ENCODE data around the gene VSTM2B.

VSTM2B gene

GRCh38 chr19:29514525-29515232 is 11.1 kb upstream of the VSTM2B start:
- no peak for FAIRE-seq
- DNase-seq (ENCODE audit: insufficient read length, low spot score) = no peak

GRCh38 chr19:29515233-29515619 is 10.6 kb upstream of the VSTM2B start:
- no peak for FAIRE-seq
- no peak for DNase-seq (ENCODE audit: insufficient read length, low spot score)

DNA sequence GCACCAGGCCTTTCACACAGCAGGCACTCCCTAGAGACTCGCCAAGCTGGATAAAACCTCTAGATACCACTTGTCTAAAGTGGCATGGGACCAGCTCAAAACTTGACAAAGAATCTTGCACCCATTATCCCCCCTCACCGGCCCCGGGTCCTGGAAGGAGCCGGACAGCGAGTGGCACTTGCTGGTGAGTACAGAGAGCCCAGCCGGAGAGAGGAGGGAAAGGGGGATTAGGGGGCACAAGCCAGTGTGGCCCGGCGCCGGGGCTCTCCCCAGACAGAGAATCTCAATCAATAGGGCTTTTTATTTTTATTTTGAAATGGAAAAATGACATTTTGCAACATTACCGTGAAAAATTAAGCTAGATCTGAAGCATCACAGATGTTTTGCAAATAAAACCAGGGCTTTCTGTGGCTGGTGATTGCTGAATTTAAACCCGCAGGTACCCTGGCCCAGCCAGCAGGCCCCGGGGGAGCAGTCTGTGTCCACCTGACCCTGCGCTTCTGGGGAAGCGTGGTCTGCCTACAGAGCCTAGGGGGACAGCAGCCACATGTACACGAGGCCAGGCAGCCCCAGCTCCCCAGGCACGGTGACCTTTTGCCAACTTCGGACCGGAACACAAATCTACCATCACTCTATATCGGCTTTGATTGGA is 10.0 kb upstream of the VSTM2B start:
- no peak for FAIRE-seq
- DNase-seq (ENCODE audit: insufficient read length, low spot score) = no peak

GRCh38 chr19:29516358-29516725 is 9.5 kb upstream of the VSTM2B start:
- FAIRE-seq (no peak), DNase-seq (ENCODE audit: insufficient read length, low spot score) (no peak)

DNA sequence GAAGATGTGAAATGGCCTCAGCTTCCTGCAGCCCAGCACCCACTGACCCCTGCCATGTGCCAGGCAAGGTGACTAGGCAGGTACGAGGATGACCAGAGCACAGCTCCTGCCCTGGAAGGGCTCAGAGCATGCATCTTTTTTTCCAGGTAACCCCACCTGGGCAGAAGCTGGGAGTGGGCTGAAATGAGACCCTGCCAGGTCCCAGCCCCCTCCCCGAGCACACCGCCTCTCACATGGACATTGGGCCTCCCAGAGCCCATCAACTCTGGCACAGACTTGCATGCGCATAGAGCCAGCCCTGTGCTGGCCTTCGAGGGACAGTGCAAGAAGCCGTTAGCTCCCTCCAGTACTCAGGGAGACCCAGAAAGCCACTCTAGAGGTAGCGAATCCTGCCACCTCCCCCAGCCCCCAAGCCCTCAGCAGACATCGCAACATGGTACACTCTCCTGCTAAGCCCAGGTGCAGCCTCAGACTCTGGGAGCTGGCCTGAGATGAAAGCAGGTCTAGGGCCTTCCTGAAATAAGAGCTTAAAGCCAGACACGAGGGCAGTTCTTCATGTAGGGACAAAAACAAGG is 8.9 kb upstream of the VSTM2B start:
- no peak for DNase-seq (ENCODE audit: insufficient read length, low spot score)
- no peak for FAIRE-seq

DNA sequence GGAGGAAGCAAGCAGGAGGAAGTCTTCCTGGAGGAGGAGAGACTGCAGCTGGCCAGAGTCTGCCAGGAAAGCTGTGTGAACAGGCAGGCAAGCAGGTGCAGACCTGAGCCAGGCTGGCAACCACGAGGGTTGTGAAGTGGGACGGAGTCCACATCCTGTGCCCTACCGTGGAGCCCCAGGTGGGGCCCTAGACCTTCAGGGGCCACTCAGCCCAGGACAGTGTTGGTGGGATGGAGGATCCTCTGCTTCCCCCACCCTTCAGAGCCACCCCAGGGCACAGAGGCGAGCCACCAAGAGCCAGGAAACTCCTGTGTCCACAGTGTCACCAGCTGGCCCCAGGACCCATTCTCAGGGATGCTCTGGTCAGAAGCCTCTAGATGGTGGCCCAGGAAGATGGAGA is 8.4 kb upstream of the VSTM2B start:
- no peak for FAIRE-seq
- no peak for DNase-seq (ENCODE audit: insufficient read length, low spot score)

DNA sequence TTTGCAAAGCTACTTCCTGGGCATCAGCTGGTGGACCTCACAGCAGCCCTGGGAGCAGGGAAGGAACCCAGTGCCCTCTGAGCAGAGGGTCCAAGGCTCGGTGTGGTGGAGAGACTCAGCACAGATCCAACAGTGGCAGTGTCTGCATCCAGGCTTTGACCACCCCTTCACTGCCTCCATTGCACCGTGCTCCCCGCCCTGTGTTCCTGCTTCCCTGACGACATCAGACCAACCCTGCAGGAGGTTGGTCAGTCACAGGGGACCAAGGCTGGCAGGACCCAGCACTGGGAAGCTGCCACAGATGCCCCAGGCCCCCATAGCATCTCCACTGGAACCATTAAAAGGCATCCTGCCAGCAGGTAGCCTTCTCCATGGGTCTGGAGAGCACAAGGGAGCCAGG is 7.8 kb upstream of the VSTM2B start:
- DNase-seq (ENCODE audit: insufficient read length, low spot score) = no peak
- FAIRE-seq = no peak

DNA sequence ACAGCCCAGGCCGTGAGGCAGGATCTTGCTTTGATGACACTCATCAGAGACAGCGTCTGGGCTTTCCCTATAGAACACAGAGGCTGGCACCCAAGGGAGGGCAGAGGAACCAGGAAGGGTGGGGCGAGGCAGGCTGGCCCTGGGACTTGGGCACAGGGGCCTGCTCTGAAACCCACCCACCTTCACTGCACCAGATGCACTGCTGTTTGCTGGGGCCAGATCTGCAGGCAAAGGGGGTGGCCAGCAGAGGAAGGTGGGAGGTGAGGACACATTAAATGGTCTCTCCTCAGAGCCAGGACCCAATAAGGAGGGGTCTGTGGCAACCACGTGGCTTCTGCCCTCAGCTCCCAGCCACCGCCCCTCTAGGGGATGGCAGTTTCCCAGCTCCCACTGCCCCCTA is 6.6 kb upstream of the VSTM2B start:
- FAIRE-seq (no peak), DNase-seq (ENCODE audit: insufficient read length, low spot score) (no peak)

DNA sequence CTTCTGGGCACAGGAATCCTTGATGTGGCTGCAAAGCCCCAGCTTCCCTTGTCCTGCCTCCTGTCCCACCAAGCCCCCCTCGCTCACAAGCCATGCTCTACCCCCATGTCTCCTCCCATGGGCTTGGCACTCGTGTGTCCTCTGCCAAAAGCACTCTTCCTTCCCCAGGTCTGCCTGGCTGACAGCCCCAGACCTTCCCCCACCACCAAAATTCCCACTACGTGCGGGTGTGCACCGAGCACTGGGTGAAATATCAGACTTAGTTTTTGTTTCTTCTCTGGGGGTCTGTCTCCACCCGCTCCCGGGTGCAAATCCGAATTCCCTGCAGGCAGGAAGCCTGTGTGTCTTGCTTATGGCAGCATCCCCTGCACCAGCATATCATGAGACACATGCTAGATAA is 5.9 kb upstream of the VSTM2B start:
- DNase-seq (ENCODE audit: insufficient read length, low spot score) = no peak
- FAIRE-seq = no peak

- no peak for FAIRE-seq
Observed at GRCh38 chr19:29520390-29520789, 5.4 kb upstream of the VSTM2B start.

DNA sequence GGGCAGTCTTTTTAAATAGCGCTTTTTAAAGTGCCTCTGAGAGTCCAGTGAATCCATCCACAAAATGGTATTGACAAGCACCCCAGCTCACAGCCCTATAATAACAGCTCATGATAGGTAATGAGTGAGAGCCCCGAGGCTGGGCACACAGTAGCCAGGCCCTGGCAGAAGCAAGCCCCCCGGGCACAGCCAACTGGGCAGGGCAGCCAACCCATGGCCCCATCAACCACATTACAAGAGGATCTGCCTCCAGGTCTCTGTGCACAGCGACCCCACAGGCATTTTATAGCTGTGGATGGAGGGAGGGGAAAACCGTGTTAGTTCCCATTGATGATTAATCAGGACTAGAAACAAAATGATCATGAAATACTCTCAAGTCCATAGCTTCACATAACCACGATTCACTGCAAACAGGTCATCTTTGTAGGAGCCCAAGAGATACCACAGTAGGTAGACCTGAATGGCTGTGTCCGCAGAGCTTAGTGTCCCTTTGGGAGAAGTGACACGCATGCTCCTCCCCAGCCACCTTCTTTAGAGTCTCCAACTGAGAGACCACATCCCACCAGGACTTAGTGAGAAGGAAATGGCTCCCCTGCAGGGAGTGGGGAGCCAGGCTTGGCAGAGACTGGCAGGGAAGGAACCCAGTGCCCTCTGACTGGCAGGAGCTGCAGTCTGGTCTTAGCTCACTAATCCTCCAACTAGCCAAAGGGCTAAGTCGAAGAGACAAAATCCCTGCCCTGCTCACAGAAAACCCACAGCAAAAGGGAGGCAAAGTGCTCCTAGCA is 4.3 kb upstream of the VSTM2B start:
- FAIRE-seq = no peak
- no peak for DNase-seq (ENCODE audit: insufficient read length, low spot score)

More at GRCh38 chr19:29520390-29520789, 5.4 kb upstream of the VSTM2B start:
- DNase-seq (ENCODE audit: insufficient read length, low spot score) = no peak

DNA sequence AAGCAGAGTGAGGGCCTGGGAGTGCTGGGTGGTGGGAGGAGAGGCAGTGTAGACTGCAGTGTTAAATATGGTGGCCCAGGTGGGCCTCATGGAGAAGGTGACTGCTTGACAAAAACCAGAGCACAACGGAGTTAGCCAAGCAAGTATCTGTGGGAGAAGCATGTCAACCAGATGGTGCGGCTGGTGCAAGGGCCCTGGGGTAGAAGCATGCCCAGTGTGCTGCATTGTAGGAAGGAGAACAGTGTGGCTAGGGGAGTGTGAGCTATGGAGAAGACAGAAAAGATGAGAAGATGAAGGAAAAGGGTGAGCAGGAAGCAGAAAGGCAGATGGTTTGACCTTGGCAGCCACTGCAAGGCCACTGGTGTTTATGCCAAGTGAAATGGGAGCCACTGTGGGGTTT is 2.2 kb upstream of the VSTM2B start:
- DNase-seq (ENCODE audit: insufficient read length, low spot score) (no peak), FAIRE-seq (no peak)

DNA sequence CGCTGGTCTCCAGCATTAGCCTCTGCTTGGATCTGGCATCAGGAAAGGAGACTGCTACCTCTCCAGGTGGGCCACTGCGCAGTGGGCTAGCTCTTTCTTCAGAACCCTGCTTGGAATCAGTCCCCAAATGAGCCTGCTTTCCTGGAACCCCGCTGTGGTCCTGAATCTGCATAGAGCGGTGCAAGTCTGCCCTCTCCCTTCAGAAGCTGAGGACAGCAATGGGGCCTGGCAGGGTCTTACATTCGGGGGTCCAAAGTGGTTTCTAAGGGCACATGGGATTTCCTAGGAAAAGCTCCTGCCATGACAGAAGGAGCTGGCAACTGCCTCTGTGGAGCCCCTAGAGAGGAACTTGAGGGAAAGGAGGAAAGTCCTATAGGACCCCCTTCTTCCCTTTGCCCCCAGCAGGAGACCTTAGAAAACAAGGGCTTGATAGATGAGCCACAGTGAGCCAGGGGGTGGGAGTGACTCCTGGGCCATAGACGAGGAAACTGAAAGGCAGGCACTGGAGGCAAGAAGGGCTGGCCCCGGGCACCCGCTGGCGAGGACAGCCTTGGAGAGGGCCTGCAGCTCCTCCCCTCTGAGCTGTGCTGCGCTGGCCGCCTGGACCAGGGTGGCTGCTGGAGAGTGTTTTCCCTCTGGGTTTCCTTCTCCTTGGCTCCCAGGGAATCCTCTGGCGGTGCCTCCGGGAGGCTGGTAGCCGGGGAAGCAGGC is 1.4 kb upstream of the VSTM2B start:
- no peak for DNase-seq (ENCODE audit: insufficient read length, low spot score)
- FAIRE-seq = no peak

DNA sequence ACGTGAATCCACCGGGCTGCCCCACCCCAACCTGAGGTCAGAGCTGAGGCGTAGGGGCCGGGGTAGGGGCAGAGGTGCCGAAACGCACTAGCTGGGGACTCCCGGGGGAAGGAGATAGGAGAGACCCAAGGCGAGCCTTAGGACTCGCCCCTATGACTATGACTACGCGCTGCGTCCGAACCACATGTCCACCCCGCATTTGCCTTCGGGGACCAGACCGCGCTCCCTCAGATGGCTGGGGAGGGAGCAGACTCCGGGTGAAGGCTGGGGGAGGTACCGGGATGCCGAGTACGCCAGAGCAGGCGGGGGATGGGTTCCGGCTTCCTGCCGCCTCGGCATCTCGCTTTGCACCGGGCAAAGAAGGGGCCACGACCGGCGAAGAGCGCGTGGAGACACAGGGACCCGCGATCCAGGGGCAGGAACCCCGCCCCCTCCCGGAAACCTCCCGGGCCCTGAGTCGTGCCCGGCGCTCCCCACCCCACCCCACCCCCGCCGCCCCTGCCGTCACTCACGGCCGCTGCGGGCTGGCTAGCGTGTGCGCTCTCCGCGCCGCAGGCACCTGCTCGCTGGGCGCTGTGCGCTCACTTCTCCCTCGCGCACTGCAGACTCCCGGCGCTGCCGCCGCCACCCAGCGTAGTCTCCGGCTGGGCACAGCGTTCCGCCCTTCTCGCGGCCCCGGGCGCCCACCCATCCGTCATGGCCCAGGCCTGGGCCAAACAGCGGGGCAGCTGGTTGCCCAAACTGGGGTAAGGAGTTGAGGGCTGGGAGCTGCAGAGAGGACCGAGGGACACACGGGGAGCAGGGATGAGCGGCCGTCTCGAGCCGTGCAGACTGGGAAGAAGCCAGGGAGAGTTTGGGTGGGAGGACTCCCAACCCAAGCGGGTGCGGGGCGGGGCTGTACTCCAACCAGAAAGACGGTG is 622 bp upstream of the VSTM2B start:
- DNase-seq (ENCODE audit: insufficient read length, low spot score) = no peak
- no peak for FAIRE-seq

GRCh38 chr19:29526730-29527499 is 1.1 kb downstream of the VSTM2B start:
- DNase-seq (ENCODE audit: insufficient read length, low spot score) (no peak), FAIRE-seq (no peak)

- FAIRE-seq (no peak), DNase-seq (ENCODE audit: insufficient read length, low spot score) (no peak)
Observed at GRCh38 chr19:29527500-29528328, 1.9 kb downstream of the VSTM2B start.

GRCh38 chr19:29528350-29528945 is 2.7 kb downstream of the VSTM2B start:
- FAIRE-seq = no peak
- peak; percentile 85 for DNase-seq (ENCODE audit: insufficient read length, low spot score)
